GM13977 (cell line): Measurements from ENCODE around the gene FUT8.

ENCODE experiments used
- DNase-seq: peaks from one replicate; pipeline ENCODE4 v3.0.0; 2012; ENCODE audit warnings: low spot score
- CTCF ChIP-seq: IDR thresholded peaks from 2 replicates; pipeline ENCODE4 v1.5.1; 2012; ENCODE audit warnings: mild to moderate bottlenecking, control low read depth; ENCODE audit not compliant: insufficient read depth; ENCODE audit errors: extremely low read depth, missing control alignments
- in situ Hi-C: fragments of 300-500 bp; cut with MboI; formaldehyde crosslinking; loops from one replicate; pipeline ENCODE4 v1.12.0; 2022; ENCODE audit warnings: low sequenced_read_pairs, low pct_unique_long_range_greater_than_20kb, mixed read lengths, inconsistent platforms; ENCODE audit not compliant: unreplicated experiment

FUT8 gene

GRCh38 chr14:65439117-65439516 lies 26.6 kb downstream of the FUT8 start:
- in situ Hi-C loops, result no loop called here
- no peak for DNase-seq
- no peak for TF ChIP-seq CTCF

- no peak for DNase-seq
- in situ Hi-C loops, result no loop called here
- no peak for TF ChIP-seq CTCF
Observed at GRCh38 chr14:65440230-65440629, 27.7 kb downstream of the FUT8 start.

- in situ Hi-C loops, result no loop called here
Observed at GRCh38 chr14:65444230-65444629, 31.7 kb downstream of the FUT8 start.

GRCh38 chr14:65446159-65446558 lies 33.6 kb downstream of the FUT8 start:
- no peak for DNase-seq
- no peak for TF ChIP-seq CTCF
- in situ Hi-C loops, result no loop called here

More at GRCh38 chr14:65444230-65444629, 31.7 kb downstream of the FUT8 start:
- TF ChIP-seq CTCF, result no peak
- DNase-seq, result no peak

DNA sequence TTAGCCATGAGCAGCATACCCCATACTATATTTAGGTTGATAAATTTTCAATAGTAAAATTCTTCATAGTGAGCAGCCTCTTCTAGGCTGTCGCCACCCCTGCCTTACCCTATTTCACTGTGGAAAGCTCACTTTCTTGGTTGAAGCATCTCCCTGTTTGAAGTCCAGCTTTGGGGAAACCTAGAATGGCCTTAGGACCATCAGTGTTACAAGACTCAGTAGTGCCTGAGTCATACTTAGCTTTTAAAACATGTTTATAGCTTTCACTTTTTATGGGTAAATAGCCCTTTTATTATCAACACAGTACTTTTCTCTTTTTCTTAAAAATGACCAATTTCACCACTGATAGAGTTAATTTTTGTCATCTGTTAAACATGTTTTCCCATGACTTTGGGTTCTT lies 37.1 kb downstream of the FUT8 start:
- DNase-seq, result no peak
- in situ Hi-C loops, result no loop called here
- TF ChIP-seq CTCF, result no peak

GRCh38 chr14:65453807-65454480 lies 41.4 kb downstream of the FUT8 start:
- in situ Hi-C loops, result no loop called here

More at GRCh38 chr14:65453807-65454480, 41.4 kb downstream of the FUT8 start:
- no peak for TF ChIP-seq CTCF
- no peak for DNase-seq
